Loucy (cell line): Measurements from ENCODE around the gene PGRMC1.

Experiments used
- H2AFZ ChIP-seq: fragments of 200-600 bp; sonication (generic); 2 replicates; pipeline ENCODE4 v1.6.0; 2016; ENCODE audit warnings: antibody characterized with exemption, mild to moderate bottlenecking, low read length, moderate library complexity
- H3F3A ChIP-seq: fragments of 200-600 bp; 2 replicates; pipeline ENCODE4 v1.6.0; 2016; ENCODE audit warnings: antibody characterized with exemption, low read depth, mild to moderate bottlenecking
- H3K27me3 ChIP-seq: fragments of 200-600 bp; sonication (generic); 2 replicates; pipeline ENCODE4 v1.6.1; 2014; ENCODE audit warnings: low read length, mild to moderate bottlenecking; ENCODE audit not compliant: insufficient read depth, poor library complexity, severe bottlenecking
- H3K36me3 ChIP-seq: fragments of 200-600 bp; sonication (generic); 2 replicates; pipeline ENCODE4 v1.6.1; 2016; ENCODE audit warnings: low read length; ENCODE audit not compliant: insufficient read depth
- H3K4me1 ChIP-seq: fragments of 200-600 bp; sonication (generic); 2 replicates; pipeline ENCODE4 v1.5.1; 2014; ENCODE audit warnings: low read length, mild to moderate bottlenecking; ENCODE audit not compliant: insufficient read depth, poor library complexity, severe bottlenecking
- H3K4me2 ChIP-seq: fragments of 200-600 bp; sonication (generic); 2 replicates; pipeline ENCODE4 v1.6.0; 2014; ENCODE audit warnings: antibody characterized with exemption, low read length, low read depth, mild to moderate bottlenecking; ENCODE audit not compliant: poor library complexity, severe bottlenecking
- H3K4me3 ChIP-seq: fragments of 200-600 bp; sonication (generic); 2 replicates; pipeline ENCODE4 v1.5.1; 2014; ENCODE audit warnings: low read length, mild to moderate bottlenecking, mixed read lengths; ENCODE audit not compliant: poor library complexity, severe bottlenecking
- H3K79me2 ChIP-seq: fragments of 200-600 bp; sonication (generic); 2 replicates; pipeline ENCODE4 v1.6.1; 2014; ENCODE audit warnings: low read length; ENCODE audit not compliant: insufficient read depth
- H3K9ac ChIP-seq: fragments of 200-600 bp; sonication (generic); 2 replicates; pipeline ENCODE4 v1.6.0; 2014; ENCODE audit warnings: mild to moderate bottlenecking, low read depth, low read length, moderate library complexity; ENCODE audit not compliant: poor library complexity, severe bottlenecking
- H3K9me2 ChIP-seq: fragments of 200-600 bp; sonication (generic); replicated peaks from 2 replicates; pipeline ENCODE4 v1.6.1; 2016; ENCODE audit warnings: low read depth, low read length, mixed read lengths
- H3K9me3 ChIP-seq: fragments of 200-600 bp; sonication (generic); 2 replicates; pipeline ENCODE4 v1.6.1; 2014; ENCODE audit warnings: mild to moderate bottlenecking, antibody characterized with exemption, low read length, low read depth; ENCODE audit not compliant: insufficient read depth
- H4K20me1 ChIP-seq: fragments of 200-600 bp; sonication (generic); 2 replicates; pipeline ENCODE4 v1.6.0; 2014; ENCODE audit warnings: antibody characterized with exemption, low read length, mild to moderate bottlenecking; ENCODE audit not compliant: insufficient read depth, poor library complexity, severe bottlenecking
- CTCF ChIP-seq: fragments of 200-600 bp; sonication (generic); conservative IDR thresholded peaks from 2 replicates; pipeline ENCODE4 v1.5.1; 2014; ENCODE audit warnings: mild to moderate bottlenecking, antibody characterized with exemption, low read length
- EZH2phosphoT487 ChIP-seq: fragments of 200-600 bp; IDR thresholded peaks from 2 replicates; pipeline ENCODE4 v1.6.1; 2018; ENCODE audit warnings: antibody characterized with exemption, mild to moderate bottlenecking, moderate library complexity, borderline replicate concordance

Gene PGRMC1

DNA sequence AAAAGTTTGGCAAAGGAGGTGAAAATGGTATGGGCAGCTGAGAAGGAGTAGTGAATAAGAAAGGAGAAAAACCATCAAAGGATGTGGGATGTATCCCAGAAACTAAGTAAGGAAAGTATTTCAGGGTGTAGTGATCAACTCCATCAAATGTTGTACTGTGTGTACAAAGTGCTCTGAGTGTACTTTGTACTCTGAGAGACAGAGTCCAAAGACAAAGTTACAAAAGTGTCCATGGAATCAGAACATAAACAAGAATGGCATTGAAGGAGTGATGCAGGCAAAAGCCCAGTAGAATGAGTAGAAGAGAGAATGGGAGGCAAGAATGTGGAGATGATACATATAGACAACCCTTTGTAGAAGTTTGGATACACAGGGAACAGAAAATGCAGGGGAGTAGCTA is 12.3 kb upstream of the PGRMC1 start:
- no peak overlapping the region for H2AFZ ChIP-seq

DNA sequence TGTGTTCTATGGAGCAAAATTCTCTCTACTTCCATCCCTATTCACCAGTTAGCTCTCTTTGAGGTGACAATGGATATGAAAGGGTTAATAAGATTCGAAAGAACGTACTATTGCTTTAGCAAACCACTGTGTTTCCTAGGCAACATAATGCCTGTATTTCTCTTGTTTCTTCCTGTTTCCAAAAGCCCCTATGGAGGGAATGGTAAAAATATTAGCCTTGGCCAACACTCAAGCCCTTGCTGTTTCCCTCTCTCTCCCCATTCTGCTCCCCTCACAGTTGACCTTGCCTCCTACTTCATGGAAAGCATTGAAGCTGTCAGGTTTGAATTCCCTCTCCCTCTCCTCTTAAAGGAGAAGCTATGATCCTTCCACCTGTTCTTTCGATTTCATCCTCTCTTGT is 9.6 kb upstream of the PGRMC1 start:
- TF ChIP-seq EZH2phosphoT487, result no peak
- no peak for TF ChIP-seq CTCF
- Histone ChIP-seq H3K4me1 (no peaks in the 10 kb centered on the region), H2AFZ (no peak overlapping the region), H3K79me2 (no peaks in the 10 kb centered on the region), H3F3A (no peaks in the 10 kb centered on the region), H3K9ac (no peak overlapping the region), H3K4me2 (no peak overlapping the region), H3K36me3 (no peaks in the 10 kb centered on the region), H3K9me2 (no peaks in the 10 kb centered on the region), H3K4me3 (no peak overlapping the region), H3K27me3 (no peaks in the 10 kb centered on the region), H3K9me3 (no peaks in the 10 kb centered on the region), H4K20me1 (no peaks in the 10 kb centered on the region)

More for the DNA sequence above, 12.3 kb upstream of the PGRMC1 start:
- Histone ChIP-seq H3K79me2 (no peaks in the 10 kb centered on the region), H3K4me2 (no peak overlapping the region), H3K9ac (no peak overlapping the region), H4K20me1 (no peaks in the 10 kb centered on the region), H3K4me1 (no peaks in the 10 kb centered on the region), H3K27me3 (no peaks in the 10 kb centered on the region), H3K4me3 (no peak overlapping the region), H3K9me2 (no peaks in the 10 kb centered on the region), H3K36me3 (no peaks in the 10 kb centered on the region), H3F3A (no peaks in the 10 kb centered on the region), H3K9me3 (no peaks in the 10 kb centered on the region)
- TF ChIP-seq CTCF (no peak), EZH2phosphoT487 (no peak)

- Histone ChIP-seq H3K9me3 (no peaks in the 10 kb centered on the region), H3K79me2 (no peaks in the 10 kb centered on the region), H3K36me3 (no peaks in the 10 kb centered on the region), H3K4me1 (no peaks in the 10 kb centered on the region), H3K9me2 (no peaks in the 10 kb centered on the region), H3K9ac (no peak overlapping the region), H4K20me1 (no peaks in the 10 kb centered on the region), H3F3A (no peaks in the 10 kb centered on the region), H3K4me3 (no peak overlapping the region), H3K27me3 (no peaks in the 10 kb centered on the region), H2AFZ (no peak overlapping the region), H3K4me2 (no peak overlapping the region)
- TF ChIP-seq EZH2phosphoT487, result no peak
- TF ChIP-seq CTCF, result no peak
Measured at GRCh38 chrX:119228512-119229252, 7.4 kb upstream of the PGRMC1 start.
